OCI-LY1 (cell line): ENCODE measurements around the gene TCL1A.

Experiments used
- H2AFZ ChIP-seq: fragments of 200-600 bp; sonication (generic), shearing (Covaris generic); 2 replicates; pipeline ENCODE4 v1.6.0; 2014; ENCODE audit warnings: antibody characterized with exemption, mild to moderate bottlenecking, low read length
- H3F3A ChIP-seq: fragments of 200-600 bp; sonication (generic), shearing (Covaris generic); 2 replicates; pipeline ENCODE4 v1.6.0; 2014; ENCODE audit warnings: mild to moderate bottlenecking, antibody characterized with exemption, low read length, moderate library complexity; ENCODE audit not compliant: insufficient read depth
- H3K27ac ChIP-seq: fragments of 200-600 bp; sonication (generic); 2 replicates; pipeline ENCODE4 v1.5.1; 2014; ENCODE audit warnings: low read length, mixed run types, mild to moderate bottlenecking, low read depth; ENCODE audit not compliant: poor library complexity, severe bottlenecking
- H3K27me3 ChIP-seq: fragments of 200-600 bp; sonication (generic); 2 replicates; pipeline ENCODE4 v1.6.0; 2014; ENCODE audit warnings: antibody characterized with exemption, mild to moderate bottlenecking, low read length, moderate library complexity; ENCODE audit not compliant: insufficient read depth
- H3K36me3 ChIP-seq: fragments of 200-600 bp; sonication (generic); 2 replicates; pipeline ENCODE4 v1.6.1; 2014; ENCODE audit warnings: mild to moderate bottlenecking, antibody characterized with exemption, low read length, moderate library complexity, mixed read lengths; ENCODE audit not compliant: insufficient read depth
- H3K4me1 ChIP-seq: fragments of 200-600 bp; sonication (generic); 2 replicates; pipeline ENCODE4 v1.5.1; 2014; ENCODE audit warnings: mild to moderate bottlenecking, low read length, moderate library complexity; ENCODE audit not compliant: insufficient read depth, severe bottlenecking
- H3K4me2 ChIP-seq: fragments of 200-600 bp; sonication (generic), shearing (Covaris generic); 2 replicates; pipeline ENCODE4 v1.6.1; 2014; ENCODE audit warnings: low read length
- H3K4me3 ChIP-seq: fragments of 200-600 bp; sonication (generic); 2 replicates; pipeline ENCODE4 v1.5.1; 2014; ENCODE audit warnings: low read length, low read depth, mild to moderate bottlenecking, mixed read lengths; ENCODE audit not compliant: poor library complexity, severe bottlenecking
- H3K79me2 ChIP-seq: fragments of 200-600 bp; shearing (Covaris generic); 2 replicates; pipeline ENCODE4 v1.6.1; 2016; ENCODE audit warnings: mixed run types, low read length, mixed read lengths; ENCODE audit not compliant: insufficient read depth
- H3K9ac ChIP-seq: fragments of 200-600 bp; sonication (generic), shearing (Covaris generic); 2 replicates; pipeline ENCODE4 v1.6.1; 2014; ENCODE audit warnings: mild to moderate bottlenecking, low read length, mixed read lengths
- H3K9me2 ChIP-seq: fragments of 200-600 bp; sonication (generic), shearing (Covaris generic); 2 replicates; pipeline ENCODE4 v1.6.1; 2014; ENCODE audit warnings: low read depth, mild to moderate bottlenecking, low read length, mixed read lengths
- H3K9me3 ChIP-seq: fragments of 200-600 bp; shearing (Covaris generic); 2 replicates; pipeline ENCODE4 v1.6.1; 2014; ENCODE audit warnings: low read length, mixed read lengths
- H4K20me1 ChIP-seq: fragments of 200-600 bp; sonication (generic), shearing (Covaris generic); 2 replicates; pipeline ENCODE4 v1.6.0; 2016; ENCODE audit warnings: mild to moderate bottlenecking, low read length; ENCODE audit not compliant: insufficient read depth
- EZH2 ChIP-seq: fragments of 200-600 bp; sonication (generic), shearing (Covaris generic); IDR thresholded peaks from 2 replicates; pipeline ENCODE4 v1.8.0; 2017; ENCODE audit warnings: borderline replicate concordance, mixed run types, mild to moderate bottlenecking, antibody characterized with exemption, low read length, moderate library complexity, mixed read lengths
- TF ChIP-seq, protein P1 (sequence below): fragments of 200-600 bp; sonication (generic), shearing (Covaris generic); IDR thresholded peaks from 2 replicates; pipeline ENCODE4 v1.5.1; 2017; ENCODE audit warnings: mild to moderate bottlenecking, antibody characterized with exemption, low read length, moderate library complexity, mixed read lengths

Gene TCL1A

DNA sequence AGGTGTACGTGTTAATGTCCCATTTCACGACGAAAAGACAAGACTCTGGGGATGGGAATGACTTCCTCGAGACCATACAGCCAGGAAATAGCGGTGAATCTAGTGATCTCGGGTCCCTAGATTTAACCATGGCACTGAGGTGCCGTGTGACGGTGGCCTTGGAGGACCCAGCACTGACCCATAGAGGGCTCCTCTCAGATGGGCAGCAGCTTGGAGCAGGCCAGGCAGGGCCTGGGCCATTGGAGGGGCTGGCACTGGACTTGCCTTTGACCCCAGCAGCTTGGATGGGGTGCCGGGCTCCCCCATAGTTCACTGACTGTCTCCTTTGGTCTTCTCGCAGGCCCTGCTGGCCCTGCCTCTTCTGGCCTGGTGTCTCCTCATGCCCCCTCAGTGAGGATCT, 22.3 kb downstream of the TCL1A start:
- peak overlapping the region; percentile 95 for H3K4me2 ChIP-seq
- H4K20me1 ChIP-seq: no peaks in the 10 kb centered on the region
- H3K9me2 ChIP-seq: no peaks in the 10 kb centered on the region
- no peaks in the 10 kb centered on the region for H3K9me3 ChIP-seq
- H3K27me3 ChIP-seq: no peaks in the 10 kb centered on the region
- TF ChIP-seq EZH2: no peak
- TF ChIP-seq, protein P1, sequence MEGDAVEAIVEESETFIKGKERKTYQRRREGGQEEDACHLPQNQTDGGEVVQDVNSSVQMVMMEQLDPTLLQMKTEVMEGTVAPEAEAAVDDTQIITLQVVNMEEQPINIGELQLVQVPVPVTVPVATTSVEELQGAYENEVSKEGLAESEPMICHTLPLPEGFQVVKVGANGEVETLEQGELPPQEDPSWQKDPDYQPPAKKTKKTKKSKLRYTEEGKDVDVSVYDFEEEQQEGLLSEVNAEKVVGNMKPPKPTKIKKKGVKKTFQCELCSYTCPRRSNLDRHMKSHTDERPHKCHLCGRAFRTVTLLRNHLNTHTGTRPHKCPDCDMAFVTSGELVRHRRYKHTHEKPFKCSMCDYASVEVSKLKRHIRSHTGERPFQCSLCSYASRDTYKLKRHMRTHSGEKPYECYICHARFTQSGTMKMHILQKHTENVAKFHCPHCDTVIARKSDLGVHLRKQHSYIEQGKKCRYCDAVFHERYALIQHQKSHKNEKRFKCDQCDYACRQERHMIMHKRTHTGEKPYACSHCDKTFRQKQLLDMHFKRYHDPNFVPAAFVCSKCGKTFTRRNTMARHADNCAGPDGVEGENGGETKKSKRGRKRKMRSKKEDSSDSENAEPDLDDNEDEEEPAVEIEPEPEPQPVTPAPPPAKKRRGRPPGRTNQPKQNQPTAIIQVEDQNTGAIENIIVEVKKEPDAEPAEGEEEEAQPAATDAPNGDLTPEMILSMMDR: no peak
- H3K27ac ChIP-seq: peak overlapping the region; percentile 97
- H3K4me1 ChIP-seq: peaks cover 84% of the 10 kb centered on the region
- peaks cover 33% of the 10 kb centered on the region for H3K79me2 ChIP-seq
- H3K4me3 ChIP-seq: peak overlapping the region; percentile 81
- no peak overlapping the region for H2AFZ ChIP-seq
- H3F3A ChIP-seq: peaks cover 22% of the 10 kb centered on the region
- peak overlapping the region; percentile 87; the same call in 1 of the 2 replicates for H3K9ac ChIP-seq
- peaks cover 94% of the 10 kb centered on the region for H3K36me3 ChIP-seq

DNA sequence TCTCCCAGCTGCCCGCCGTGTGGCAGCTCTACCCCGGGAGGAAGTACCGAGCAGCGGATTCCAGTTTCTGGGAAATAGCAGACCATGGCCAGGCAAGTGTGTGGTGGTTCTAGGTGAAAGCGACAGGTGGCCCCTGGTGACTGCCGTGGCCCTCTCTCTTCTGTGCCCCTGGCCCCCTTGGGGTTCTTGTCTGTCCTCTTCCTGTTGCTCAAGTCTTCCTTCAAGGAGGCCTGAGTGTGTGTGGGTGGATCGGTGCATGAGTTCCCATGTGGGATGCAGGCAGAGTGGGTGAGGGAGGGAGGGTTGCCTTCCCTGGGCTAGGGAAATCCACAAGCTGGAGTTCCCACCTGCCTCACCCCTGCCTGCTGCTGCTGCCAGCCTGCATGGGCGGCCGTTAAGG, 23.1 kb downstream of the TCL1A start:
- Histone ChIP-seq H3K9me2 (no peaks in the 10 kb centered on the region), H3K4me1 (peaks cover 78% of the 10 kb centered on the region), H3K9me3 (no peaks in the 10 kb centered on the region), H4K20me1 (no peaks in the 10 kb centered on the region), H3K27me3 (no peaks in the 10 kb centered on the region), H3K27ac (peak overlapping the region; percentile 97), H3K4me3 (peak overlapping the region; percentile 81), H3F3A (peaks cover 15% of the 10 kb centered on the region), H3K79me2 (peaks cover 36% of the 10 kb centered on the region), H3K4me2 (peak overlapping the region; percentile 95), H3K9ac (peak overlapping the region; percentile 87), H2AFZ (no peak overlapping the region), H3K36me3 (peaks cover 89% of the 10 kb centered on the region)
- TF ChIP-seq, protein P1: no peak
- no peak for TF ChIP-seq EZH2

DNA sequence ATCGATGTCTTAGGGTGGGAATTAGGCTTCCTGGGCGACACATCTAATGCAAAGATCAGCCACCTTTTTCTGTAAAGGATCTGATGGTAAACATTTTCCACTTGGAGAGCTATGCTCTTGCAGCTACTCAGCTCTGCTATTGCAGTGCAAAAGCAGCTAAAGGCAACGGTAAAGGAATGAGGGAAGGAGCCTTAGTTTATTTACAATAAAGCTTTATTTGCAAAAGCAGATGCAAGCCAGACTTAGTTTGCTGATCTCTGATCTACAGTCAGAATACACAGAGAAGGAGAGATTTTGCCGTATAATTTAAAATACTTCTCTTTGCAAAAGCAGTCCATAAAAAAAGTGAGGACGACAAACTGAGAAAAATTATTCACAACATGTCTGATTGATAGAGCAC, 24.5 kb downstream of the TCL1A start:
- peak overlapping the region; percentile 87 for H3K9ac ChIP-seq
- H3K27me3 ChIP-seq: no peaks in the 10 kb centered on the region
- H4K20me1 ChIP-seq: no peaks in the 10 kb centered on the region
- no peaks in the 10 kb centered on the region for H3K9me2 ChIP-seq
- peaks cover 78% of the 10 kb centered on the region for H3K4me1 ChIP-seq
- H3K4me2 ChIP-seq: peak overlapping the region; percentile 95
- peak overlapping the region; percentile 97 for H3K27ac ChIP-seq
- H3K36me3 ChIP-seq: peaks cover 77% of the 10 kb centered on the region
- TF ChIP-seq EZH2: no peak
- TF ChIP-seq, protein P1: no peak
- peaks cover 36% of the 10 kb centered on the region for H3K79me2 ChIP-seq
- H3K4me3 ChIP-seq: peak overlapping the region; percentile 81
- H3F3A ChIP-seq: peaks cover 8% of the 10 kb centered on the region; the same call in 1 of the 2 replicates
- H3K9me3 ChIP-seq: no peaks in the 10 kb centered on the region
- H2AFZ ChIP-seq: no peak overlapping the region
